Activated CD4-positive, alpha-beta T cell treated with anti-CD3 and anti-CD28 coated beads, Interleukin-2, amount 50 U/mL, for 4 hours (primary cell): ENCODE results near the gene PHACTR1.

Experiments used
- DNase-seq, 2 experiments: peaks; one replicate each; pipeline ENCODE4 v3.0.0-alpha.2; 2020

Gene PHACTR1

DNA sequence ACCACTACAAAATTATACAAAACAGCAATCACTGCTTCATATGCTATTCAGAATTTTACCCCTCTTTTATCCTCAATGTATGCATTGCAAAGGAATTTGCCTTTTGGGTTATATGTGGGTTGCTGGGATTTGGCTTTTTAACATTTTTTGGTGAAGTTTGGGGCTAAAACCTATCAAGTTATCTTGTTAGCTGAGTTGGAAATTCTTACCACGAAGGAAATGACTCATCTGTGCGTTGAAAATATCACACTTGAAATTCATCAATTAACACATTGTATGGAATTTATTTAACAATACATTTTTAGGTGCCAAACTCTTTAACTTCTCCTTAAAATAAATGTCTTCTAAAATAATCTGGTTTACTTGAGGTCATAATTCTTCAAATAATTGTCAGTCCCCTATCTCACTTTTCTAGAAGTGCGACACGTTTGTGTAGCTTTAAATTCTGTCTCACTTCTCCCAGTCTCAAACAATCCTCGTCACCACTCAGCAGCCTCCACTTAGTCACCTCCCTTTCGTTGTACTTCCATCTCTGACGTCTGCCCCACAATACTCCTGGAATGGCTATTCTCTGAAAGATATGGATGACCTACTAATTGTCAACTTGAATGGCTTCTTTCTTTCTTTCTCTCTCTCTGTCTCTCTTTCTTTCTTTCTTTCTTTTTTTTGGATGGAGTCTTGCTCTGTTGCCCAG, 88.5 kb downstream of the PHACTR1 start:
- DNase-seq: no peak

DNA sequence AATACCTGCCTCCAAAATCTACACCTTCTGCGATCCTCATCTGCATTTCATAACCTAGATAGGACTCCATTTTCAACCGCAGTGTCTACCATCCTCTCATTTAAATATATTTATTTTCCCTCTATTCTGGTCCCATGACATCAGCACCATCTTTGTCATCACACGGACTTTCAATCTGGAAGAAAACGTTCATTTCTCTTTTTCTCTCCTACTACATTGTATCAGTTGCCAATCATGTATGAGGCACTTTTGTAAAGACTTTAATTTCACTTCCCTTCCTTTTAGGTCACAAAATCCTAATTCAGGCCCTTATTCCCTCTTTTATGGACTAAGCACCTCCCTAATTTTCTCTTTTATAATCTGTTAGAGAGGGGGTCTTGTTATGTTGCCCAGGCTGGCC, 89.6 kb downstream of the PHACTR1 start:
- no peak for DNase-seq

DNA sequence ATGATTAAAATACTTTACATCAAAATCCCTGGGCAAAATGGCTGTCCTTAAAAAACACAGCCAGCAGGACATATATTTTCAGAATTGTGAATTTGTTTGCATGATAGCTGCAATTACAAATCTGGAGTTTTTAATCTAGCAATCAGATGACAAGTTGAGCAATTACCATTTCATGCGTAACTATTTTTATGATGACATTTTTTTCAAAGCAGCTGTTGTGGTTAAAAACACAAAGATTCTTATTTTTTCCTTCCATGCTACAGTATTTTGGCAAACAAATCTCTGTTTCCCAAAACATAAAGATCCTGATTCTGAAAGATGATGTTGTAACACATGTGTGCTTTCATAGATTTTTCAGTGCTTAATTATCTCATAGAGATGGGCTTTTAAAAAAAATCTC, 90.2 kb downstream of the PHACTR1 start:
- DNase-seq: no peak

GRCh38 chr6:12811519-12811918, 95.0 kb downstream of the PHACTR1 start:
- no peak for DNase-seq

DNA sequence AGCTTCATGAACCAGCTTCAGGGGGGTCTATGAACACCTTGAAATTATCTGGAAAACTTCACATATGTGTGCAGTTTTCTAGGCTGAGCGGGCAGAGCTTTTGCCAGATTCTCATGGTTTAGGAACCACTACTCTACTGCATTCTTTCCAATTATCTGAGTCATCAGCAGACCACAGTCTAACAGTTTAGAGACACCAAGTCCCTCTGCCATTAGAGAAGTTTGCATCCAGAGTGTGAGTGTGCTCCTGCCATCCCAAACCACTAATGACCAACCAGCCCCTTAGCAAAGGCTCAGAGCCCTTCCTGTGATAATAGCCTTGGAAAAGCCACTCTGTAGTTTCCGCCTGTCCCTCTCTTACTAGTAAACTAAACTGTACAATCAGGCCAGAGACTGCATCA, 96.8 kb downstream of the PHACTR1 start:
- DNase-seq: no peak

DNA sequence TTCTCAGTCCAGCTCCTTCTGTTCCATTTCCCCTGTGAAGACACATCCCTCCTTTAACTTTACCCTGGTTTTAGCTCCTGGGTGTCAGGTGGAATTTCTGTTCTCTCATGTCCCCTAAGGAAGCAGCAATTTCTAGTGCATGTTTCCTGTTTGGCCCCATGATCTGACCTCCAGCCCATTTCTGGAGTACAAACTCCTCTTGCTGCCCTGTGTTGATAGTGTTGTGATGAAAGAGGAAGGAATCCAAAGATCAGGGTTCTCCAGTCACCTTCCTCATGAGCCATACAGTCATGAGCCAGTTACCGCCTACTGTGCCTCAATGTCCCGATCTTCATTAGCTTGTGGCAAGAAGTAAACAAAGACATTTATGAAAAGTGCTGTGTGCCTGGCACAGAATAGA, 97.4 kb downstream of the PHACTR1 start:
- no peak for DNase-seq

GRCh38 chr6:12815089-12815488, 98.5 kb downstream of the PHACTR1 start:
- no peak for DNase-seq

DNA sequence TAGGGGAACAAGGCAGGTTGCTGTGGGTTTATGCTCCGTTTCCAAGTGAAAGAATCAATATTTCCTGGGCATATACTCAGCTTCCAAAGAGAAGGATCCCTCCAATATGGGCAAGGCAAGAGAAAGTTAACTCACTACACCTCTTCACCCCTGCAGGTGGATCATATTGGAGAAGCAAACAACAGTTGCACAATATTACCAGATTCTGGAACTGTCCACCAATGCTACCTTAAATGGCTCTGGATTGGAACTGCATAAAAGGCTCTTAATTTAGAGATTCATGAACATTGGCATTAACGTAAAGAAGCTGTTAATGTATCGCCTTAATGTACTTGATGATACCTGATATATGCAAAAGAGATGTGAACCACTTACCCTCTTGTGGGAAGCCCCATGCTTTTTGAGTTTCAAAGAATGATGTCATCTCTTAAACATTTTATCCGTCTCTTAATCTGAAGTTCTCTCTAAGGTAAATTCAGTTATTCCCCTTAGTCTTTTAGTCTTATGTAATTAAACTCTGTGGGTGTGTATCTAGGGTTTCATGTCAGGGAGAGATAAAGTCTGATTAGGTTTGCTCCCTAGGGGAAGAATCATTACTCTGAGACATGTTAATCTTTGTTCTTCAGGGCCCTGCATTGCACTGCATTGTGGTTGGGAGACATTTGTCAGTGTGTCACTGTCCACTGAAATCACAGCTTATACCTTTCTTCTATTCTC, 99.5 kb downstream of the PHACTR1 start:
- no peak for DNase-seq

GRCh38 chr6:12818324-12818723, 101.8 kb downstream of the PHACTR1 start:
- no peak for DNase-seq

GRCh38 chr6:12823847-12824246, 107.3 kb downstream of the PHACTR1 start:
- DNase-seq: no peak

DNA sequence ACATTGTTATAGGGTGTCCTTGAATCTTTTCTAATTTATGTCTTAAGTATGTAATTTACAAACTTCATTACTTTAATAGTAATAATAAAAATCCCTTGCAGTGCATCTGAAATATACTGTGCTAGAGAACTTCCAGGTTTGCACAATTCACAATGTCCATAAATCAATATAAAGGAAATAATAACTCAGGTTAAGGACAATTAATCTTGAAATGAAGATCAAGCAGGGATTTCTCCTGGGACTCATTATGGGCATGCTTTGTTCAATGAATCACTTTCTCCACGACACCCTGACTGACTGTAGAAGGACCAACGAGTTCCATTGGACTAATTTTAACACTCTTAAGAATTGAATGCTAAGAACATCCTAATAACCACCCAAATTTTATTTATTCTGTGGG, 110.0 kb downstream of the PHACTR1 start:
- DNase-seq: no peak

DNA sequence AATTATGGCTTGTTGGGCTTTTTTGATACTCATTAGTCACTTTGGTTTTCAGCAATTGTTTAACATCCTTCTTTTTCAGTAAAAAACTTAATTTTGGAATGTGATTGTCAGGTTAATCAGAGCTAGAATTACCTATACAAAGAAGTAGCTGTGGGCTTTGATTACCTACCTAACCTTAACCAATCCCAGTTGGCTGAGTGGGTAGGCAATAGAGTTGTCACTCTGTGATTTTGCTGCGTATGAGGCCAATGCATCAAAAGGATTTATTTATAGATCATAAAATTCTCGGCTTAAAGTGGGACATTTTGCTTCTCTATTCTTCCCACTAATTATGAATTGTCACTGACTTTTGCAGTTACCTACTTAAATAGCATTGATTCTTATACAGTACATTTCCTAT, 111.4 kb downstream of the PHACTR1 start:
- DNase-seq: no peak

DNA sequence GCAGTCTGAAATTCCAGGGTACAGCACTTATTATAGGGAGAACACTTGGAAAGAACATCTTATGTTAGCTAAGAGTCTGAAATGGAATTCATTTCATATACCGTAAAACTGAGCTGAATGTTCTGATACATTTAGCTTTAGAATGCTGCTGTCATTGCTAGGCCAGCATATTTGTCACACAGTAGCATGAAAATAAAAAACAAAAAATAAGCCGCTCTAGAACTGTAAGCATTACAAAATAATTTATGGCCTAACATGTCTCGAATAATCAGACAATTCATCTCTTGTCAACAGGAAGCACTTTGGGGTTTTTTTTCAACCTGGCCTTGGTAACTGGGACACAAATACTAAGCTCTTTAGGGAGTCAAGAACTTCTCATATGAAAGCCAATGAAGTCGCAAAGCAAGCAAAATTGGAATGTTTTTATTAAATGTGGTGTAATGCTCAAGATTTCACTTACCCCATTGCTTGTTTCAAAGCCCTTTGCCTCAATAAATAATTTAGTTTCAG, 115.7 kb downstream of the PHACTR1 start:
- no peak for DNase-seq

DNA sequence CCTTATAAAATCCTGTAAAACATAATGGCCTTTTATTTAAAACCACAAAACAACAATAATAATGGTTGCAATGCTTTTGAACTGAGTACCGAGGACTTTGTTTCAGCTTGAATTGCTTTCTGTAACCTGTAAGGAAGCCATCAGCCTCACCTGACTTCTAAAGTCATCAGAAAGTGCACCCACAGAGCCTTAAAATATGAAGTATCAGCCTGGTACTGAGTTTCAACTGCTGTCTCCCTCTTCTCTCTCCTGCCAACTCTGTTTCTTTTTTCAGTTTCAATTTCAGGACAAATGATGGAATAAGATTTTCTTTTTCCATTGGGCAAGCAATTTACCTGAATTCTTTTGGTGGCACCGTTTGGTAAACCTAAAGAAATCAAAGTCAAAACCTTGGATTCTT, 119.4 kb downstream of the PHACTR1 start:
- DNase-seq: no peak

GRCh38 chr6:12841619-12842018, 125.1 kb downstream of the PHACTR1 start:
- DNase-seq: no peak

DNA sequence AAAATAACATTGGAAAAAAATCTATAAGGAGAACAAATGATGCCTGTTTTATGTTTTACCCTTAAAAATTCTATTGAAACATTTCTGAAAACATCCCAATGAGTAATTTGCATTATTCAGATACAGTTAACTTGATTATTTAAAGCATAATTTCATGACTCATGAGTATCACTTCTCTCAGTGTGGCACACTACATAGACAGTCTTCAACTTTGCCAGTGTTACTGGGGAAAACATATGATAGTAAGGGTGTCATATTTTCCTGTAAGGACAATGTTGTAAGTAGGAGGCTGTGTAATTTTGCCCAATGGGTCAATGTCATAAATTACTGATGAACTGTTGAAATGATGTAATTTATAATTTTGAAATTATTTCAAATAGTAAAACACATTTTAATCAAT, 125.5 kb downstream of the PHACTR1 start:
- no peak for DNase-seq

- DNase-seq: no peak
Observed at GRCh38 chr6:12842658-12843057, 126.1 kb downstream of the PHACTR1 start.

GRCh38 chr6:12844284-12845223, 128.0 kb downstream of the PHACTR1 start:
- no peak for DNase-seq

DNA sequence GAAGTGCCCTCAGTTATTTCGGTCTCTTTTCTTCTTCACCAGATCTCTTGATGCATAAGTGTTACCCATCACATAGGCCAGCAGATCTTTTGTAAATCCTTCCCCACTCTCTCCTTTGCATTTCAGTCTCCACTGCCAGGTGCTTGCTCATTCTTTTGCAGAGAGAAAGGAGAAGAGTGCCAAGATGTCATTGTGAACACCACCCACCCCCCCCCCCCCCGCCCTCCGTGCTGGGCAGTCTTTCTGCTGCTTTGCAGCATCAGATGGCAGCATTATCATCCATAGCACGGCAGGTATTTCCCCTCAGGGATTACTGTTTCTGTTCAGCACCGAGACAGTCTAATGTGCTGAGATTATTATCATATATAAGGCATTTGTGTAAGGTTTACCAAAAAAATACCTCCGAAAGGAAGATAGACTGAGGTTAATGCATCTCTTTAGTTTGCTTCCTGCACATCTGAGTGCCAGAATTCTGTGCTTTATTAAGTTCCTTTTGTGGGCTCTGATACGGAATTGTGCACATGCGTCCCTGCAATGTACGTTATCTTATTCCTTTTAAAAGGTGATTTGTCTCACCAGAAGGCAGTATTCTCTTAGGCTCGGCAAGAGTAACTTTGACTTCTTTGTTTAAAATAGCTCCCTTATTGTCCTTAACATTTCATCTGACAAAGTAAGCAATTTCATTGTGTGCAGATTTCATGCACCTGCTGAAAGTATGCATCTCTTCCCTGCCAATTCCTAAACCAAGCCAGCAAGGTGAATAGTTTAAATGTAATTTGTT, 128.8 kb downstream of the PHACTR1 start:
- DNase-seq: no peak

DNA sequence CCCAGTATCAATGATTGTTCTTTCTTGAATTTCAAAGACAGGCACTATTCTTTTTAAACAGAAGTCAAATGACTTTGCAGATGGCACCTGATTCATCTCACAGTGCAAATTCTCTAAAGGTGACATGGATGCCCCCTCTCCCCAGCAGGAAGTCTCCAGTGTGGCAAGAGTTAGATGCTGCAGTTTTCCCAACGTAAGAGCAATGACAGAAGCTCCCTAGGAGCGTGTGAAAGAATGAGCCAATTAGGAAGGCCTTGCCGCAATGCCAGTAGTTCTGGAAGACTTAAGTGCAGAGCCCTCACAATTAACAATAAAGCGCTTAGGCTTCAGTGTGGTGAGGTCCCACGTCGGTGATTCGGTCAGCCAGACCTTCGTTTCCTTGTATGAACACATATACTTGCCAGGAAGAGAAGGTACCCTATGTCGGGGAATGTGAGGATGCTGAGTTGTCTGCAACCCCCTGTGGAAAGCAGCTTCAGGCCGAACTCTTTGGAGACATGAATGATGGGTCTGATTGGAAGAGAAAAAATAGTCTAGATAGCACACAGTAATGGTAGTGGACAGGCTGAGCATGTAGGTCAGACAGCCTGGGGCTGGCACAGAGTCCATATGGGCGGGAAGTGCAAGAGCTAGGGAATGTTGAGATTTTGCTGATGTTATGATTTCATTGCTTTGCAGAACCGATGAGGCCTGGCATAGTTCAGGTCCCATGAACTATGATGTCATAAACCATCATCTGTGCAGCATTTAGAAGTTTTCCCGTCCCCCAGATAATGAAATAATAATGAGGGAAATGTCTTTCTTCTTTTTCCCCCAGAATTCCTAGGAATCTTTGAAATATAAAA, 132.6 kb downstream of the PHACTR1 start:
- no peak for DNase-seq

GRCh38 chr6:12849809-12850198, 133.2 kb downstream of the PHACTR1 start:
- DNase-seq: no peak
